MG63 (cell line): ENCODE measurements around the gene YAF2. TPM values are rescaled to one million over a fixed set of nuclear protein-coding genes. Genes with fewer than 3 reads are reported as not detected.
"Not testable (repeated sequence)": the region's sequence is repeated elsewhere in the genome, so short reads cannot be mapped to it uniquely, and the experiment has no call there.

Experiments
- DNase-seq: peaks from one replicate; pipeline ENCODE4 v3.0.0-alpha.2; 2020
- H3K27me3 ChIP-seq: fragments of 250-450 bp; sonication (Bioruptor Pico); 2 replicates; pipeline ENCODE4 v1.5.1; 2020; ENCODE audit warnings: mild to moderate bottlenecking, moderate library complexity
- H3K36me3 ChIP-seq: fragments of 250-450 bp; sonication (Bioruptor Pico); 2 replicates; pipeline ENCODE4 v1.5.1; 2020; ENCODE audit warnings: mild to moderate bottlenecking, moderate library complexity
- H3K4me3 ChIP-seq: fragments of 250-450 bp; sonication (Bioruptor Pico); 2 replicates; pipeline ENCODE4 v1.5.1; 2020; ENCODE audit warnings: mild to moderate bottlenecking, moderate library complexity
- H3K9me3 ChIP-seq: fragments of 250-450 bp; sonication (Bioruptor Pico); 2 replicates; pipeline ENCODE4 v1.5.1; 2020; ENCODE audit warnings: mild to moderate bottlenecking, moderate library complexity
- total RNA-seq: library from RNA; depleted of rRNA; stranded (reverse); fragments of >200 nt; shearing (Covaris generic); gene quantifications from 2 replicates; pipeline ENCODE4 v1.2.3, GENCODE V29; 2014; ENCODE audit warnings: low replicate concordance

YAF2 gene
- total RNA-seq, 1 experiment from 2014 or later = 27.8 TPM

GRCh38 chr12:42262271-42262670 lies 24.2 kb upstream of the YAF2 start:
- no peak for DNase-seq
- H3K9me3 ChIP-seq = no peaks in the 10 kb centered on the region
- H3K4me3 ChIP-seq = no peak overlapping the region
- no peaks in the 10 kb centered on the region for H3K36me3 ChIP-seq
- no peaks in the 10 kb centered on the region for H3K27me3 ChIP-seq

GRCh38 chr12:42261708-42262107 lies 23.7 kb upstream of the YAF2 start:
- no peak for DNase-seq
- Histone ChIP-seq H3K27me3 (no peaks in the 10 kb centered on the region), H3K4me3 (no peak overlapping the region), H3K36me3 (no peaks in the 10 kb centered on the region), H3K9me3 (no peaks in the 10 kb centered on the region)

GRCh38 chr12:42260518-42260917 lies 22.5 kb upstream of the YAF2 start:
- Histone ChIP-seq H3K9me3 (no peaks in the 10 kb centered on the region), H3K27me3 (no peaks in the 10 kb centered on the region), H3K4me3 (no peak overlapping the region), H3K36me3 (no peaks in the 10 kb centered on the region)
- DNase-seq = no peak

GRCh38 chr12:42259699-42260098 lies 21.7 kb upstream of the YAF2 start:
- H3K4me3 ChIP-seq = no peak overlapping the region
- H3K27me3 ChIP-seq = no peaks in the 10 kb centered on the region
- DNase-seq = no peak
- no peaks in the 10 kb centered on the region for H3K9me3 ChIP-seq
- H3K36me3 ChIP-seq = no peaks in the 10 kb centered on the region

- no peaks in the 10 kb centered on the region for H3K9me3 ChIP-seq
- H3K27me3 ChIP-seq = no peaks in the 10 kb centered on the region
- no peaks in the 10 kb centered on the region for H3K36me3 ChIP-seq
- H3K4me3 ChIP-seq = no peak overlapping the region
- DNase-seq = no peak
Measured at GRCh38 chr12:42255866-42256261, 17.8 kb upstream of the YAF2 start.

- no peaks in the 10 kb centered on the region for H3K9me3 ChIP-seq
- DNase-seq = no peak
- no peaks in the 10 kb centered on the region for H3K27me3 ChIP-seq
- H3K4me3 ChIP-seq = no peak overlapping the region
- no peaks in the 10 kb centered on the region for H3K36me3 ChIP-seq
Measured at GRCh38 chr12:42255221-42255865, 17.3 kb upstream of the YAF2 start.

- H3K36me3 ChIP-seq, H3K27me3 ChIP-seq, H3K4me3 ChIP-seq, H3K9me3 ChIP-seq, DNase-seq: not testable (repeated sequence)
Measured at GRCh38 chr12:42252645-42253044, 14.6 kb upstream of the YAF2 start.

GRCh38 chr12:42249033-42249432 lies 11.0 kb upstream of the YAF2 start:
- H3K36me3 ChIP-seq, H3K4me3 ChIP-seq, DNase-seq, H3K9me3 ChIP-seq, H3K27me3 ChIP-seq: not testable (repeated sequence)

GRCh38 chr12:42240131-42240750 lies 2.2 kb upstream of the YAF2 start:
- no peaks in the 10 kb centered on the region for H3K9me3 ChIP-seq
- no peak overlapping the region for H3K4me3 ChIP-seq
- peaks cover 3% of the 10 kb centered on the region for H3K36me3 ChIP-seq
- H3K27me3 ChIP-seq = no peaks in the 10 kb centered on the region
- no peak for DNase-seq

- DNase-seq = no peak
- Histone ChIP-seq H3K36me3 (peaks cover 16% of the 10 kb centered on the region), H3K9me3 (no peaks in the 10 kb centered on the region), H3K27me3 (no peaks in the 10 kb centered on the region), H3K4me3 (peak overlapping the region; percentile 80)
Measured at GRCh38 chr12:42237853-42238239, 202 bp downstream of the YAF2 start.

GRCh38 chr12:42237052-42237852 lies 796 bp downstream of the YAF2 start:
- Histone ChIP-seq H3K36me3 (peaks cover 21% of the 10 kb centered on the region), H3K4me3 (peak overlapping the region; percentile 74), H3K9me3 (no peaks in the 10 kb centered on the region), H3K27me3 (no peaks in the 10 kb centered on the region)
- peak; percentile 79 for DNase-seq

GRCh38 chr12:42236017-42236416 lies 2.0 kb downstream of the YAF2 start:
- DNase-seq = no peak
- Histone ChIP-seq H3K36me3 (peaks cover 28% of the 10 kb centered on the region), H3K9me3 (no peaks in the 10 kb centered on the region), H3K4me3 (peak overlapping the region; percentile 74; the same call in 1 of the 2 replicates), H3K27me3 (no peaks in the 10 kb centered on the region)

GRCh38 chr12:42235426-42235825 lies 2.6 kb downstream of the YAF2 start:
- Histone ChIP-seq H3K9me3 (no peaks in the 10 kb centered on the region), H3K27me3 (no peaks in the 10 kb centered on the region), H3K4me3 (no peak overlapping the region), H3K36me3 (peaks cover 28% of the 10 kb centered on the region)
- no peak for DNase-seq

GRCh38 chr12:42234970-42235369 lies 3.1 kb downstream of the YAF2 start:
- peaks cover 28% of the 10 kb centered on the region for H3K36me3 ChIP-seq
- no peaks in the 10 kb centered on the region for H3K27me3 ChIP-seq
- DNase-seq = no peak
- no peak overlapping the region for H3K4me3 ChIP-seq
- no peaks in the 10 kb centered on the region for H3K9me3 ChIP-seq

GRCh38 chr12:42227525-42227924 lies 10.5 kb downstream of the YAF2 start:
- not testable (repeated sequence) for H3K9me3 ChIP-seq, H3K27me3 ChIP-seq, H3K4me3 ChIP-seq, DNase-seq
- H3K36me3 ChIP-seq = peaks cover 24% of the 10 kb centered on the region

GRCh38 chr12:42224501-42224900 lies 13.5 kb downstream of the YAF2 start:
- H3K36me3 ChIP-seq = peaks cover 13% of the 10 kb centered on the region
- not testable (repeated sequence) for H3K4me3 ChIP-seq, DNase-seq, H3K27me3 ChIP-seq, H3K9me3 ChIP-seq

- no peaks in the 10 kb centered on the region for H3K27me3 ChIP-seq
Measured at GRCh38 chr12:42222724-42223123, 15.3 kb downstream of the YAF2 start.

More at GRCh38 chr12:42222724-42223123, 15.3 kb downstream of the YAF2 start:
- Histone ChIP-seq H3K9me3 (no peaks in the 10 kb centered on the region; the same call in 1 of the 2 replicates), H3K36me3 (peaks cover 11% of the 10 kb centered on the region), H3K4me3 (no peak overlapping the region)
- DNase-seq = no peak
